ENCODE measurements around the gene ACSM3.

Gene ACSM3

GRCh38 chr16:20844588-20844987 is 80.8 kb downstream of the ACSM3 start:
- H3K4me1 ChIP-seq (ENCODE audit: control insufficient read depth, insufficient read depth, low read length) = no peaks in the 10 kb centered on the region
- H3K27me3 ChIP-seq (ENCODE audit: control insufficient read depth, insufficient read depth, low read length) = no peaks in the 10 kb centered on the region
- no peaks in the 10 kb centered on the region for H3K9me3 ChIP-seq (ENCODE audit: control insufficient read depth, insufficient read depth, low read length)
- no peak overlapping the region for H3K4me3 ChIP-seq (ENCODE audit: low read depth, low read length)
- H3K9ac ChIP-seq (ENCODE audit: low read depth, low read length) = no peak overlapping the region
- no peaks in the 10 kb centered on the region for H3K36me3 ChIP-seq (ENCODE audit: control insufficient read depth, insufficient read depth, low read length)

GRCh38 chr16:20846030-20846429 is 82.2 kb downstream of the ACSM3 start:
- H3K9me3 ChIP-seq (ENCODE audit: control insufficient read depth, insufficient read depth, low read length) = no peaks in the 10 kb centered on the region
- no peak overlapping the region for H3K9ac ChIP-seq (ENCODE audit: low read depth, low read length)
- H3K4me3 ChIP-seq (ENCODE audit: low read depth, low read length) = no peak overlapping the region
- no peaks in the 10 kb centered on the region for H3K27me3 ChIP-seq (ENCODE audit: control insufficient read depth, insufficient read depth, low read length)
- H3K4me1 ChIP-seq (ENCODE audit: control insufficient read depth, insufficient read depth, low read length) = no peaks in the 10 kb centered on the region
- no peaks in the 10 kb centered on the region for H3K36me3 ChIP-seq (ENCODE audit: control insufficient read depth, insufficient read depth, low read length)

- no peaks in the 10 kb centered on the region for H3K36me3 ChIP-seq (ENCODE audit: control insufficient read depth, insufficient read depth, low read length)
- no peak overlapping the region for H3K9ac ChIP-seq (ENCODE audit: low read depth, low read length)
- H3K4me3 ChIP-seq (ENCODE audit: low read depth, low read length) = no peak overlapping the region
- no peaks in the 10 kb centered on the region for H3K27me3 ChIP-seq (ENCODE audit: control insufficient read depth, insufficient read depth, low read length)
- no peaks in the 10 kb centered on the region for H3K4me1 ChIP-seq (ENCODE audit: control insufficient read depth, insufficient read depth, low read length)
- no peaks in the 10 kb centered on the region for H3K9me3 ChIP-seq (ENCODE audit: control insufficient read depth, insufficient read depth, low read length)
Observed at GRCh38 chr16:20846551-20846950, 82.7 kb downstream of the ACSM3 start.

All from iPS-15b (cell line).